Measurements from ENCODE around the gene C17orf50.
A peak's percentile ranks its signal among the peaks of the same experiment; 100 is the strongest.

Gene C17orf50

DNA sequence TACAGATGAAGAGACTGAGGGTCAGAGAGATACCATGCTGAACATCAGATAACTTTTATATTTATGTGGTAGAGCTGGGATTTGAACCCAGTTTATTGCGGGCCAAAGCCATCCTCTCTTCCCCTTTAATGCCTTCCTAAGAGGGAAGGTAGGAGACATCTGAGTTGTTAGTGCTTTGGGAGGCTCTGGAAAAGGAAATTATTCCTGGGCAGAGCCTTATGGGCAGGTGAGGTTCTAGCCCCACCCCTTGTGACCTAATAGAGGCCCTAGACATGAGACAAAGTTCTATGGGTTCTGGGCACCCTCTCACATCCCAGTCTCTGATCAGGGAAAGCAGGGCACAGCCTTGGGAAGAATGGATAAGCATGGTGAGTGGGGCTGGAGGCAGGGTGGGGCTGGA is at the start of gene C17orf50:
TSS of gene C17orf50 (plus strand) at position 301 of the 400 bp plus-strand sequence. CDS start at position 356, 55 bp downstream.
- DNase-seq (ENCODE audit: low read depth), result no peak
- H3K4me3 ChIP-seq (ENCODE audit: low read depth, low read length), result no peak within 1 kb of the TSS

DNA sequence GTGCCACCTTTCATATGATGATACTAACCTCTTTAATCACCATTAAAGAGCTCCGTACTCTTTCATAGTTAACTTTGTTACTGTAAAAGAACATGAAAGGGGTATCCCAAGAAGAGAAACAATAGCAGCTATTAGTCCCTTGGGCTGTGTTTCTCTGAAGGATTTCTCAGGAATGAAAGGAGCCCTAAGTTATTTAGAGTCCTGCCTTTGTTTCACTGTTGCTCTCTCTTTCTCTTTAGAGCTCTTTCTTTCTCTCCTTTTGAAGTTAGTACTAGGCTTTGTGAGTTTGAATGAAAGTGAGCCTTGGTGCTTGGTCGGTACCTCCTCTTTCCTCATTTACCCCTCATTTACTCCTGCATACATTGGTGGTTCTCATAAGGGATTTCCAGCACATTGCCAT is 49.7 kb upstream of the C17orf50 start:
- no peak for DNase-seq (ENCODE audit: low read depth)
- H3K4me3 ChIP-seq (ENCODE audit: low read depth, low read length), result no peak overlapping the region

DNA sequence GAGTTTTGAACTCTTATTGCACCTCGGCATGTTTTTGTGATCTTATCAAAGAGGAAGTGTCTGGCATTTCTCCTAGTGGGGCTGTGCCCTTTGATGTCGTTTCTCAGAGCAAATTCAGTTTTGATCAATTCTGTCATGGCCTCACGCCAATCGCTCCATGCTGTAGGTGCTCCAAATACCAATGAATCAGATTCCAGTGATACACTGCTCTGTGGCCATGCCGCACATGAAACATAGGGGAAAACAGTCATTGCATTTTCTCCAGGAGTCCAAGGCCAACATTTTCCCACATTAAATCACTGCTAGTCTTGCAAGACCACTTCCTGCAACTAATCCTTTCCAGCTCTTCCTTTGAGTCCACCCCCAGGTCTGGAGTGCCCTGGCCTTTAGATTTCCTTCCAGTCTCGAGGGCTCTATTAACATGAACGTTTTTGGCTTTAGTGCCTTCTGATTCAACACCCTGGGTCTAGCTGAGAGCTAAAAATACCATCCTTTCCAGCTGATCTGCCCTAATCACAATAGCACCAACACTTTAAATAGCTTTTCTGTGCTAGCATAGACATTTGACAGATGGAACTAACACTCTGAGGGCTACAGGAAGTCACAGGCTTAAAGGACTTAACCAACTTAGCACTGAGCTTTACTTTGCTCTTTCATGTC is 47.5 kb upstream of the C17orf50 start:
- DNase-seq (ENCODE audit: low read depth), result peak; percentile 95

DNA sequence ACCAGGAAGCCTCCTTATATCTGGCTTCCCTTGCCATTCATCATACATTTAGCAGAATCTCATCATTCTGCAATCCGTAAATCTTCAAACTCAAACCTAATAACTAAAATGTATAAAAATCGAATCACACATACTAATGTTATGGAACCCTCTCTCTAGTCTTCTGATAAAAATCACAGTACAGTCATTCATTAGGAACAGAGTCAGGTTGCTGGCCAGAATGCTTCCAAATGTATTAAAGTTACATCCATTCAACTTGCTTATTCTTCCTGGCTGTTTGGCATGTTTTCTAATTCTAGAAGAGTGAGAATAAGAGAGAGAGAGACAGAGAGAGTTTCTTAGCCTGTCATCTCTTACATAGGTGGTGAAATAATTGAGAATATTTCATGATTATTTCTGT is 45.7 kb upstream of the C17orf50 start:
- DNase-seq (ENCODE audit: low read depth), result no peak
- H3K4me3 ChIP-seq (ENCODE audit: low read depth, low read length), result no peak overlapping the region

More for the DNA sequence above, 47.5 kb upstream of the C17orf50 start:
- H3K4me3 ChIP-seq (ENCODE audit: low read depth, low read length), result no peak overlapping the region

DNA sequence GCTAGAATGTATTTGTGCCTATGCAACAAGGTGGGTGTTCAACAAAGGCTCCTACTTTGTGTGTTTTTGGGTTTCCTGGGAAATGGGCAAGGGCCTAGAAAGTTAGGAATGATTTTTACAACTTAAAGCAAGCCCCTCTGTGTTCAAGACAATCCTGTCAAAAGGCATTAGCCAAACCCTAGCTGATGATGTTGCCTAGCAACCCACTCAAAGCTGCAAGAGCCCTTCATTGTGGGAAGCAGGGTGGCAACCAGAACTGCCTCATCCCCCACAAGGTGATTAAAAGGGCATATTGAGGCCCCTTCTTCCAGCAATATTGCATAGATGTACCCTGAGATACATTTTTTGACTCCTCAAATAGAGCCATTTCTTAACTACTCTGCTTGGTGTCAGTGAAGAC is 45.3 kb upstream of the C17orf50 start:
- no peak overlapping the region for H3K4me3 ChIP-seq (ENCODE audit: low read depth, low read length)
- DNase-seq (ENCODE audit: low read depth), result no peak

DNA sequence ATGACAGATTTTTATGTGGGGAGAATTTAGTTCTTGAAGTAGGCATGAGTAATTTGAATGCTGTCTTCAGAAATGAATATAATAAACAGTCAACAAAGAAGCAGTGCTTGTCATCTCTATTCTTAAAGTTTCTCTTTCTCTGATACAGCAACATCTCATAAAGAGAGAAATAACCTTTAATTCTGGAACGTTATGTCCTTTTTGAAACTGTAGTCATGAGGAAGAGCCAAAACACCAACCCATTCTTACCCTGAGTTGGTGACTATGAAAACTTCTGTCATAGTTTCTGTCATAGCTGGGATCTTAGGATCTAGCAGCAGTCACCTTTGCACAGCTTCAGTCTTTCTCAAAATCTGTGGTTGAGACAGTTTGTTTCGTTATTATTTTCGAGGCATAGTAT is 44.5 kb upstream of the C17orf50 start:
- no peak for DNase-seq (ENCODE audit: low read depth)

DNA sequence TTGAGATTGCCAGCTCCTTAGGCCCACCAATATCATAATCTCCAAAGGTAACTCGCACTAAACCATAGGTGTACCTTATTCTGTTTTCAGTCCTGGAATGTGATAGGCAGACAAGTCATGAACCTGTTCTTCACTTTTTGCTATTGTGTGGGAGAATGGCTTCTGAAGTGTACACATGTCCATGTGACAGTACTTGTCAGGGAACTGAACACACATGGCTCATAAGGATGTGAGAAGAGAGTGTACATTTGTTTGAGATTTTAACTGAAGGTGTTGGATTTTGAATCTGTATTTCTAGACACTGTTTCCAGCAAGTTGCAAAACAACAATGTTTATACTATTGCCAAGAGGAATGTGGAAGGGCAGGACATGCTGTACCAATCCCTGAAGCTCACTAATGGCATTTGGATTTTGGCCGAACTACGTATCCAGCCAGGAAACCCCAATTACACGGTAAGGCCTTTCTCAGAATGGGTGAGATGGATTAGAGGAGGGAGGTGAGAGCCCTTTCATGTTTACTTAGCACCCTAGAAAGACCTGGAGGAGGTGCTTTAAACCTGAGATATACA is 43.7 kb upstream of the C17orf50 start:
- no peak for DNase-seq (ENCODE audit: low read depth)
- no peak overlapping the region for H3K4me3 ChIP-seq (ENCODE audit: low read depth, low read length)

More for the DNA sequence above, 44.5 kb upstream of the C17orf50 start:
- no peak overlapping the region for H3K4me3 ChIP-seq (ENCODE audit: low read depth, low read length)

DNA sequence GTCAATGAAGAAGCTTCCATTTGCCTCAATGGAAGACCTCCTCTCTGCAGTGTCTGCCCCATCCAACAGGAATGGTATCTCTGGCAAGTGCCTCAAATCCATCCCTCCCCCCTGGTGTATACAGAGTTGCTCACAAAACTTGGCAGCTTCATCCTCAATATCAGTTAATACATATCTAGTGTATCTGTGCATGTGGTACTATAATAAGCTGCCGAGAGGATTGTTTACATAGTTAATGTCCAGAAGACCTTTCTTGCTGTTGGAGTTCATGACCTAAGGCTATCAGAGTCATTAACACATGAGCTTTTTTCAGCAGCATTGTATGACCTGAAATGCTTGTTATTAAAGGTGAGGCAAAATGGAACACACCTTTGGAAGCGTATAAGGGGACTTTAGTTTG is 43.2 kb upstream of the C17orf50 start:
- H3K4me3 ChIP-seq (ENCODE audit: low read depth, low read length), result no peak overlapping the region
- DNase-seq (ENCODE audit: low read depth), result no peak

DNA sequence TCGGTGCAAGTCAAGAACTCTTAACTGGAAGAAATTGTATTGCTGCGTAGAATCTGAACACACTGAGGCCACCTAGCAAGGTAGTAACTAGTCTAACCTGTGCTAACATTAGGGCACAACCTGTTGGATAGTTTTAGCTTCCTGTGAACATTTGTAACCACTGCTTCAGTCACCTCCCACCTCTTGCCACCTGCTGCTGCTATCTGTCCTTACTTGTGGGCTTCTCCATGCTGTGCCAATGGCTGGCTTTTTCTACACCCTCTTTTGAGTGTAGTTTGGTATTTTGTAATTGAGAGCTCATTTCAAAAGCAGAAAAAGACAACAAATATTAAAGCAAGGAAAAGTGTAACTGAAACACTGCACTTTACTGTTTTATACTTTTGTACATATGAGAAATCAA is 37.0 kb upstream of the C17orf50 start:
- no peak for DNase-seq (ENCODE audit: low read depth)

DNA sequence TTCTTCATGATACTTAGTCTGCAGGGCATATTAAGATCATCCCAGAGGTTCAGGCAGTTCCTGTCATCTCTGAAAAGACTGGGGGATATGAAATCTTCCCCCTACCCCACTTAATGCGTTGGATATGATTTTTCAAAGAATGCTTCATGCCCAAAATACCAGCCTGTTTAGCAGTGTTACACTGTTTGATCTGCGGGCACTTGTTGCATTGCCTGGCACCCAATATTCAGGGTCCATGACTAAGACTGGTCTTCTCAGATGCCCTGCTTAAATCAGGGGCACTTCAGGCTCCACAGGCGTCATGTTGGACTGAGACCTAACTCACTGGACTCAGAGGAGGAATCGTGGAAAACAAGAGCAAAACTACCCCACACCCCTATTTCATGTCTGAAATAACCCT is 35.6 kb upstream of the C17orf50 start:
- no peak for DNase-seq (ENCODE audit: low read depth)
- no peak overlapping the region for H3K4me3 ChIP-seq (ENCODE audit: low read depth, low read length)

More for the DNA sequence above, 37.0 kb upstream of the C17orf50 start:
- H3K4me3 ChIP-seq (ENCODE audit: low read depth, low read length), result no peak overlapping the region

DNA sequence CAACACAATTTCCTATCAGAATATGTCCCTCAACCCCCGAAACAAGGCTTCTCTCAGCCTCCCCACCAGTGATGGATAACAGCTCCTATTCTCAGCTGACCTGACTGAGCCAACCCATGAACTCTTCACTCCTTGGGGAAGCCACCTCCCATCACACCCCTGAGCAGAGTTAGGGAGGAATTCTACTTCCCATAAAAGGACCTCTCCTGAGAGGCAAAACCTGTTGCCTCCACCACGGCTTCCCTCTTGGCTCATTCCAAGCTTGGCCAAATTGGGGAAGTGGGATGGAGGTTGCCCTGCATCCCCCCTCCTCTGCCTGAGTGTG is 34.9 kb upstream of the C17orf50 start:
- H3K4me3 ChIP-seq (ENCODE audit: low read depth, low read length), result no peak overlapping the region
- no peak for DNase-seq (ENCODE audit: low read depth)

DNA sequence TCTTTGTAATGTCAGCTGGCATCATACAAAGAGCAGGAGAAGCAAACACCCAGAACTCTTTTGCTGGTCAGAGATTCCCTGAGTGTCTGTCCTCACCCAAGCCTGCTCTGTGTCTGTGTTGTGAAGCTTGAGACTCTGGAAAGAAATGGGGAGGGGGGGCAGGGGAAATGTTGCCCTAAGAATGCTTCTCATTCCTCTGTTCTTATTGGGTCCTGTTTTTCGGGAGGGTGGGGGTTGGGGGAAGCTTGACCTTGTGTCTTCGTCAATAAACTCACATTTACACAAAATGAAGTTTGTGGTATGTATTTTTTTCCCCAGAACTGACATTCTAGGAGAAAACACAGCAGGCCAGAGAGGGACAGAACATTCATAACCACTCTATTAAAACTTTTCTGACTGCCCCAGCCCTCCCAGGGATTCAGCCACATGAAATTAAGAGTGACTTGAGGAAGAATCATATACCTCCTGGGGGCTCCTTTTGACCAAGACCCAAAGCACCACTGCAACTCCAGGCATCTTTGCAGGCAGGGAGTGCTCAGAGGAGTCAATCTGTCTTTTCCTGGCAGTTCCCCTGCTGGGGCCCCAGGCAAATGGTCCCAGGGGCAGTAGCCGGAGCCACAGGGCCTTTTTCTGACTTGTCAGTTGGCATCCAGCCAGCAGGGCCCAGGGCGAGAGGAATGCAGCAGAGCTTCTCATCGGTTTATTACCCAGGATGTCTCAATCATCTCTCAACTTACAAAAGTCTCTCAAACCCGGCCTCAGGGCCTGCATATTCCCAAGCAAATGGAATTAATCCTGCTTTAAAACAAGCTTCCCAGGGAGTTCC is 34.3 kb upstream of the C17orf50 start:
- peak; percentile 95 for DNase-seq (ENCODE audit: low read depth)
- no peak overlapping the region for H3K4me3 ChIP-seq (ENCODE audit: low read depth, low read length)

DNA sequence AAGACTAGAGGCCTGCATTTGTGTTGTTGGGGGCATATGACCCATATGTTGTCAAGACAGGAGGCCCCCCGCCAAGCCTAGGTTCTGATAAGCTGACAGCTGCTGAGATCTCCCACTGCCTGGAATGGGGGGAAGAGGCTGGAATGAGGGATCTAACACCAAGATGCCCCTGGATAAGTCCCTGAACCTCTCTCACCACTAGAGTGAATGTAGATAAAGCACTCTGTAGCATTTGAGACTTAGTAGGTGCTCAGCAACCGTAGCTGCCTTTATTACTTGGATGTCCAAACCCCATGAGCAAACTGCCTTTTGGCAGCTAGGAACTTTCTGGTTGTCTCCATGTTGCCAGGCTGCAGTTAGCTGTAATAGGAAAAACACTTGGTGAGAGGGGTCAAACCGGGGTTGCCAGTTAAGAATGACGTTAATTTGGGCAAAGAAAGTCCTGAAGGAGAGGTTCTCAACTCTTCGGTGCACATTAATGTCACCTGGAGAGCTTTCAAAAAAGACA is 33.7 kb upstream of the C17orf50 start:
- no peak overlapping the region for H3K4me3 ChIP-seq (ENCODE audit: low read depth, low read length)
- no peak for DNase-seq (ENCODE audit: low read depth)

DNA sequence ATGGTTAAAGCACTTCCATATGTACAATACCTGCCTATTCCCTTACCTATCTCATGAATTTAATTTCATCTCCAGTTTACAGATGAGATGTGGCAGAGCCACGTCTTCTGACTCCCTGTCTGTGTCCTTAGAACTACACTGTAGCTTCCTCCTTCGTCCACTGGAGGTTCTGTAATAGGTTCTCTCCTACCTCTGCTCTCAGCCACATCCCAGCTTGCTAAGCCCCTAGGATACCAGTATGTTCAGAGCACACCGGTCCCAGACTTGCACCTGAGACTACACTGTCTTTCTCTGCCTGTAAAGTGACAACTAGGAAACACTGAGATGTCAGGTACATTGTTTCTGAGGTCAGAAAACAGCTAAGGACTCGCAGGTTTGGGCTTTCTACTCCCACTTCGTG is 33.1 kb upstream of the C17orf50 start:
- DNase-seq (ENCODE audit: low read depth), result no peak

DNA sequence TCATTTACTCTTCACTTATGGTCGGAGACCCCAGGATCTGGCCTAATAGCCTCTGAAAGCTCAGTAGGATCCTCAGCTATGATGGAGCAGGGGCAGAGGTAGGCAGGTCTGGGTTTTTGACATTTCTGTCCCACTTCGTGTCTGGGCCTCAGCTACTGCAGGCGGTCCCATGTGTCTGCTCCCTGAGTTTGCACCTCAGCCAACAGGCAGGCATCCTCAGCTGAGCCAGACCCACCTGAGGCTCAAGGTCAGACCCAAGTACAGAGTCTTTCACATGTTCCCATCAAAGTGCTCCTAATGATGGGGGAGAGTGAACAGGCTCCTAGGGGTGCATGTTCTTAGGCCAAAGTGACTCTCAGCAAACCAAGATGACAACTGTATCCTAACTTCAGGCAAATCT is 32.1 kb upstream of the C17orf50 start:
- H3K4me3 ChIP-seq (ENCODE audit: low read depth, low read length), result no peak overlapping the region
- no peak for DNase-seq (ENCODE audit: low read depth)

More for the DNA sequence above, 33.1 kb upstream of the C17orf50 start:
- H3K4me3 ChIP-seq (ENCODE audit: low read depth, low read length), result no peak overlapping the region

DNA sequence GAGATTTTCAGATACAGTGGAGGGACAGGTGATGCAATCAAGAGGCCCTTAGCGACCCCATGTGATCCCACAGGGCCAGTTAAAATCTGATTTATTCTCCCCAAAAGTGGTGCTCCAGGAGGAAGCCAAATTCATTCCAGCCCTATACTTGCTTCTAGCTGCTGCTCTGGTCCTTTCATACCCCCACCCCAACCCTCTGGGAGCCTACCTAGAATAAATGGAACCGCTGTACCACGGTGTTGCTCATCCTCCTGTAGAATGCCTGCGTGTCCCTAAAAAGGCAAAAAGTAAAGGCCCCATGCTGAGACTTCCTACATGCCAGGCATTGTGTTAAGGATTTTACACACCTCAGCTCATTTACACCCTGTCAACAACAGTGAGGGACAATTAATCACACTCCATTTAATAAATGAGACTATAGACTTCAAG is 31.3 kb upstream of the C17orf50 start:
- DNase-seq (ENCODE audit: low read depth), result no peak
- no peak overlapping the region for H3K4me3 ChIP-seq (ENCODE audit: low read depth, low read length)

DNA sequence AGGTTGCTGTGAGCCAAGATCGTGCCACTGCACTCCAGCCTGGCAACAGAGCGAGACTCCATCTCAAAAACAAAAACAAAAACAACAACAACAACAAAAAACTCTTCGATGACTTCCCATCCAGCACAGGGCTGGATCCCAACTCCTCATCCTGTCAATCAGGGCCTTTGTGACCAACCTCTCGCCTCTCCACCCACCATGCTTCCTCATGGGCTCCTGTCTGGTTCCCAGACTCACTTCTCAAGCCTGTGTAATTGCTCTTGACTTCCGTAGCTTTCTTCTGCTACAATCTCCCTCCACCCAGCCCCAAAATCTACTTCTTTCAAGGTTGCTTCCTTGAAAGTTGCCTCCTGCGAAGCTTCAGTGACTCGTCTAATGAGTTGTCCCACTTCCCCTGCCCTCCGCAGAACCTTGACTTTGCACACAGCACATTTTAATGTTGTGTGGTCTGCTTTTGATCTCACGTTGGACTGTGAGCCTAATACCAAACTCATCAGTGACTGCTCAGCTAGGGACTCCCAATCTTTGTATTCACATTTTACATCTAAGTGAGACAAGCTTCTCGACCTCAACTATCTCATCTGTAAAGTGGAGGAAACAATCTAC is 30.2 kb upstream of the C17orf50 start:
- no peak for DNase-seq (ENCODE audit: low read depth)
- no peak overlapping the region for H3K4me3 ChIP-seq (ENCODE audit: low read depth, low read length)

DNA sequence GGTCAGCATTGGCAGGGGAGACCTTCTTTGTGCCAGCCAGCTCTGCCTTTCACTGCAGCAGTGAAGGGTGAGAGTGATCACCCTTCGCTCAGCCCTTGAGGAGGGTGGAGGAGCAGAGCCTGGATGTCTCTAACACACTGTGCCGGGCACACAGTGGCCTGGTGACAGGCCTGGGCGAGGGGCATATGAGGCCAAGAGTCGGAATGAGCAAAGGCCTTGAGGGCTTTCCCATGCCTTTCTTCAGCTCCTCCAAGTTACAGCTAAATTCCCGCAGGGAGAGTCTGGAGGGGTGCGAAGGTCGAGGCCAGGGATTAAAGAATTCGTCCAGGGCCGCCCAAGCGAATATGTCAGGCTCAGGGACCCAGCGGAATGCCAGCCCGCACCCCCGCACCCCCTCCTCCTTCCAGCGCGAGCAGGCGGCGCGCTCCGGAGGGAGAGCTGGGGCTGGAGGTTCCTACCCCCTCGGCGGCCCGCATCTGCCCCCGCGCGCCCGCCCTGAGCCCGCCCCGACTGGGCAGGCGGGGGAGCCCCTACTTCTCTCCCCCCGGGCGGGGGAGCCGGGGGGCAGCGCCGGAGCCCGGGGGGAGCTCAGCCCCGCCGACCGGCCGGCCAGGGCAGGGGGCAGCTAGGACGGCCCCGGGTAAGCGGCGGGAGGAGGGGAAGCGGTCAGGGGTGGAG is 29.3 kb upstream of the C17orf50 start, which contains the start of gene RASL10B:
TSS of gene RASL10B (plus strand) at position 401 of the 678 bp plus-strand sequence. CDS start 3,546 bp downstream, outside the sequence.
- H3K4me3 ChIP-seq (ENCODE audit: low read depth, low read length), result peak within 1 kb of the TSS; percentile 60
- DNase-seq (ENCODE audit: low read depth), result no peak
